Mesenchymal stem cell (in vitro differentiated cells and primary cell): ENCODE measurements around the gene POU3F3.

ENCODE experiments used
- DNase-seq: peaks from one replicate; pipeline ENCODE4 v3.0.0-alpha.2; 2013
- H2AFZ ChIP-seq: one replicate; pipeline ENCODE4 v1.6.1; 2013; ENCODE audit warnings: low read depth, mild to moderate bottlenecking, control low read depth, inconsistent platforms, low read length, moderate library complexity
- H2AK5ac ChIP-seq: 2 replicates; pipeline ENCODE4 v1.6.1; 2013; ENCODE audit warnings: low read length, moderate library complexity, mild to moderate bottlenecking, inconsistent platforms; ENCODE audit not compliant: severe bottlenecking
- H2BK120ac ChIP-seq: one replicate; pipeline ENCODE4 v1.6.1; 2013; ENCODE audit warnings: low read depth, mild to moderate bottlenecking, inconsistent platforms, low read length, moderate library complexity
- H2BK12ac ChIP-seq, 2 experiments: one replicate each; pipeline ENCODE4 v1.6.1; 2013; ENCODE audit warnings: inconsistent platforms in 2 of 2, low read length in 2 of 2, mild to moderate bottlenecking in 2 of 2, moderate library complexity in 2 of 2, control low read depth in 1 of 2
- H2BK15ac ChIP-seq: one replicate; pipeline ENCODE4 v1.6.1; 2013; ENCODE audit warnings: mild to moderate bottlenecking, low read depth, inconsistent platforms; ENCODE audit not compliant: poor library complexity, severe bottlenecking
- H2BK5ac ChIP-seq: 2 replicates; pipeline ENCODE4 v1.6.1; 2013; ENCODE audit warnings: low read depth, mild to moderate bottlenecking, low read length, control low read depth, inconsistent platforms; ENCODE audit not compliant: poor library complexity, severe bottlenecking
- H3K14ac ChIP-seq, 2 experiments: one replicate each; pipeline ENCODE4 v1.6.1; 2013; ENCODE audit warnings: inconsistent platforms in 2 of 2, low read length in 2 of 2, control low read depth in 1 of 2, mild to moderate bottlenecking in 1 of 2, moderate library complexity in 1 of 2
- H3K18ac ChIP-seq, 2 experiments: one replicate each; pipeline ENCODE4 v1.6.1; 2013; ENCODE audit warnings: inconsistent platforms in 2 of 2, low read length in 2 of 2, control low read depth in 1 of 2, low read depth in 1 of 2, mild to moderate bottlenecking in 1 of 2
- H3K23ac ChIP-seq, 2 experiments: one replicate each; pipeline ENCODE4 v1.6.1; 2013; ENCODE audit warnings: inconsistent platforms in 2 of 2, low read length in 2 of 2, mild to moderate bottlenecking in 2 of 2, moderate library complexity in 2 of 2, control low read depth in 1 of 2
- H3K27ac ChIP-seq: 2 replicates; pipeline ENCODE4 v1.5.1; 2013; ENCODE audit warnings: mild to moderate bottlenecking, moderate library complexity, low read length, control low read depth, inconsistent platforms; ENCODE audit not compliant: poor library complexity, severe bottlenecking
- H3K27me3 ChIP-seq, 2 experiments: 2 replicates each; pipeline versions ENCODE4 v1.6.1 to v1.7.0; 2013; ENCODE audit warnings: low read length in 2 of 2, mild to moderate bottlenecking in 2 of 2, moderate library complexity in 2 of 2, control low read depth in 1 of 2, inconsistent platforms in 1 of 2; ENCODE audit not compliant: control insufficient read depth in 1 of 2, insufficient read depth in 1 of 2
- H3K36me3 ChIP-seq, 2 experiments: 2 replicates each; pipeline versions ENCODE4 v1.6.1 to v1.7.0; 2013; ENCODE audit warnings: low read length in 2 of 2, control low read depth in 1 of 2, inconsistent platforms in 1 of 2, low read depth in 1 of 2, mild to moderate bottlenecking in 1 of 2; ENCODE audit not compliant: insufficient read depth in 2 of 2, control insufficient read depth in 1 of 2
- H3K4ac ChIP-seq, 2 experiments: one replicate each; pipeline ENCODE4 v1.6.1; 2013; ENCODE audit warnings: inconsistent platforms in 2 of 2, low read length in 2 of 2, mild to moderate bottlenecking in 2 of 2, moderate library complexity in 2 of 2, control low read depth in 1 of 2, low read depth in 1 of 2
- H3K4me1 ChIP-seq: 2 replicates; pipeline ENCODE4 v1.6.1; 2013; ENCODE audit warnings: low read depth, low read length, control low read depth; ENCODE audit not compliant: control insufficient read depth, insufficient read depth
- H3K4me2 ChIP-seq: 2 replicates; pipeline ENCODE4 v1.6.1; 2013; ENCODE audit warnings: low read length, mild to moderate bottlenecking, inconsistent platforms; ENCODE audit not compliant: poor library complexity, severe bottlenecking
- H3K4me3 ChIP-seq, 2 experiments: 2 replicates each; pipeline versions ENCODE4 v1.5.1 to v1.7.0; 2013; ENCODE audit warnings: low read length in 2 of 2, mild to moderate bottlenecking in 2 of 2, control low read depth in 1 of 2, low read depth in 1 of 2; ENCODE audit not compliant: insufficient read depth in 1 of 2
- H3K79me1 ChIP-seq: replicated peaks from 2 replicates; pipeline ENCODE4 v1.6.1; 2013; ENCODE audit warnings: mild to moderate bottlenecking, control low read depth, low read length, inconsistent platforms; ENCODE audit not compliant: poor library complexity, severe bottlenecking
- H3K9ac ChIP-seq: 2 replicates; pipeline ENCODE4 v1.7.0; 2013; ENCODE audit warnings: mild to moderate bottlenecking, low read length, moderate library complexity
- H3K9me3 ChIP-seq: 2 replicates; pipeline ENCODE4 v1.7.0; 2013; ENCODE audit warnings: mild to moderate bottlenecking, low read length; ENCODE audit not compliant: control insufficient read depth
- H4K8ac ChIP-seq: one replicate; pipeline ENCODE4 v1.6.1; 2013; ENCODE audit warnings: inconsistent platforms, mild to moderate bottlenecking, low read length, moderate library complexity
- H4K91ac ChIP-seq: one replicate; pipeline ENCODE4 v1.6.1; 2013; ENCODE audit warnings: mild to moderate bottlenecking, low read length, inconsistent platforms
- WGBS: methylation state at CpG from one replicate; pipeline ENCODE4 v1.1.7; 2013; ENCODE audit warnings: mixed read lengths; 5-methylcytosine and 5-hydroxymethylcytosine counted together

The POU3F3 gene

DNA sequence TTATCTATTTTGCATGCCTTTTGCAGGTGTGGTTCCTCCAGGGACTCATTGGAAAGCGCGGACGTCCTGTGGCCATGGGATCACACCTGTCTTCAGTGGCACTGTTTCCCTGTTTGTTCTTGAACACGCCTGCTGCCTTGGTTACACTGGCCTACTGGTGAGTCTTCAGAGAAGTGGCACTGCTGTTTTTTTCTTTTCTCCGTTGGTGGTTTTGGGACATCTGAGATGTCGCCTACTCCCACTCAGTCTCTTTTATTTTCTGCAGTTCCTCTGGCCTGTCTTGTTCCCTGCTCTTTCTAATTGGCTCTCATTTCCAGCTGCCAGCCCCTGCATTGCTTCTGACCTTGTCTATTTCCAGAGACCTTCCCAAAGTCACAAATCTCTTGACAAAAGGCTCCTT, 35.7 kb upstream of the POU3F3 start:
- H3K4ac ChIP-seq = no peak overlapping the region
- no peak overlapping the region for H2AFZ ChIP-seq
- H3K36me3 ChIP-seq = no peaks in the 10 kb centered on the region
- no peak overlapping the region for H2BK120ac ChIP-seq
- H3K4me2 ChIP-seq = no peak overlapping the region
- H3K79me1 ChIP-seq = no peaks in the 10 kb centered on the region
- no peak overlapping the region for H4K8ac ChIP-seq
- H3K18ac ChIP-seq = no peak overlapping the region
- H3K27ac ChIP-seq = no peak overlapping the region
- no peak overlapping the region for H2BK15ac ChIP-seq
- no peak overlapping the region for H2BK5ac ChIP-seq
- 85% methylated on average over 6 of the region's 6 CpGs for WGBS
- DNase-seq = no peak
- no peak overlapping the region for H3K4me3 ChIP-seq
- no peak overlapping the region for H3K9ac ChIP-seq
- H3K27me3 ChIP-seq = no peaks in the 10 kb centered on the region
- H2AK5ac ChIP-seq = no peak overlapping the region
- no peaks in the 10 kb centered on the region for H3K9me3 ChIP-seq
- no peaks in the 10 kb centered on the region for H3K4me1 ChIP-seq
- H4K91ac ChIP-seq = no peak overlapping the region
- no peak overlapping the region for H2BK12ac ChIP-seq
- H3K14ac ChIP-seq = no peak overlapping the region
- no peak overlapping the region for H3K23ac ChIP-seq

- Histone ChIP-seq H2BK120ac (no peak overlapping the region), H3K4ac (no peak overlapping the region), H3K27ac (no peak overlapping the region), H3K4me2 (no peak overlapping the region), H3K79me1 (no peaks in the 10 kb centered on the region), H3K14ac (no peak overlapping the region), H2BK15ac (no peak overlapping the region), H3K9ac (no peak overlapping the region), H3K9me3 (no peaks in the 10 kb centered on the region), H2BK12ac (no peak overlapping the region), H2BK5ac (no peak overlapping the region), H2AK5ac (no peak overlapping the region), H2AFZ (no peak overlapping the region), H3K4me3 (no peak overlapping the region), H3K18ac (no peak overlapping the region), H3K4me1 (no peaks in the 10 kb centered on the region), H4K91ac (no peak overlapping the region), H4K8ac (no peak overlapping the region), H3K23ac (no peak overlapping the region), H3K27me3 (no peaks in the 10 kb centered on the region), H3K36me3 (no peaks in the 10 kb centered on the region)
- no peak for DNase-seq
- WGBS = 36% methylated on average over 2 of the region's 3 CpGs
Observed at GRCh38 chr2:104820126-104820525, 33.8 kb upstream of the POU3F3 start.

GRCh38 chr2:104825124-104825865, 28.6 kb upstream of the POU3F3 start:
- Histone ChIP-seq H2AFZ (no peak overlapping the region), H3K9me3 (no peaks in the 10 kb centered on the region), H3K36me3 (no peaks in the 10 kb centered on the region), H2BK120ac (no peak overlapping the region), H3K4ac (no peak overlapping the region), H3K4me3 (no peak overlapping the region), H3K79me1 (no peaks in the 10 kb centered on the region), H3K4me2 (no peak overlapping the region), H3K14ac (no peak overlapping the region), H2BK5ac (no peak overlapping the region), H4K8ac (no peak overlapping the region), H3K18ac (no peak overlapping the region), H3K23ac (no peak overlapping the region), H3K27me3 (no peaks in the 10 kb centered on the region), H3K27ac (no peak overlapping the region), H2BK15ac (no peak overlapping the region), H2BK12ac (no peak overlapping the region), H2AK5ac (no peak overlapping the region), H3K4me1 (no peaks in the 10 kb centered on the region), H3K9ac (no peak overlapping the region), H4K91ac (no peak overlapping the region)
- WGBS = 91% methylated on average over 3 of the region's 3 CpGs
- DNase-seq = no peak

DNA sequence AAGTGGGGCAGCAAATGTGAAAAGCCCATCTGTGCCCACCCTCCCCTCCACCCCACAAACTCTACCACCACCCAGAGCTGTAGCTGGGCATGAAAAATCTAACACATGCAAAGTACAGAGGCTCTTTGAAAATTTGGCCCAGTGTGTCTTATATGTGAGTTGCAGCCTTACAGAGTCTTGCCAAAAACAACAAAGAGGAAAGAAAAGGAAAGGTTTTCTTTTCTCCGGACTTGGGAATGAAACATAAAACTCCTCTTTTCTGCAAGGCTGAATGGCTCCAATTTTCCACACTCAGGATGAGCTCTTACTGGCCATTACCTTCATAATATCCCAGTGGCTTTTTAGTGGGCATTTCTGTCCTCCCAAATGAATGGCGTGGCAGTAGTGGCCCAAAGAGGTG, 27.9 kb upstream of the POU3F3 start:
- Histone ChIP-seq H4K91ac (no peak overlapping the region), H2AK5ac (no peak overlapping the region)
- WGBS = 50% methylated on average over 2 of the region's 2 CpGs

More for the DNA sequence above, 27.9 kb upstream of the POU3F3 start:
- Histone ChIP-seq H4K8ac (no peak overlapping the region), H3K4me3 (no peak overlapping the region), H2BK15ac (no peak overlapping the region), H3K79me1 (no peaks in the 10 kb centered on the region), H3K14ac (no peak overlapping the region), H3K4ac (no peak overlapping the region), H3K9ac (no peak overlapping the region), H3K9me3 (no peaks in the 10 kb centered on the region), H3K23ac (no peak overlapping the region), H3K18ac (no peak overlapping the region), H2BK120ac (no peak overlapping the region), H3K4me1 (no peaks in the 10 kb centered on the region), H2BK5ac (no peak overlapping the region), H3K36me3 (no peaks in the 10 kb centered on the region), H3K27me3 (no peaks in the 10 kb centered on the region), H3K4me2 (no peak overlapping the region), H3K27ac (no peak overlapping the region), H2BK12ac (no peak overlapping the region), H2AFZ (no peak overlapping the region)
- no peak for DNase-seq
